Left renal pelvis (tissue), 4 donors: Measurements from ENCODE around the gene HOXC6. TPM values are rescaled to one million over a fixed set of nuclear protein-coding genes. Genes with fewer than 3 reads are reported as not detected.
"Not testable (repeated sequence)": the region's sequence is repeated elsewhere in the genome, so short reads cannot be mapped to it uniquely, and the experiment has no call there.

ENCODE experiments used
- DNase-seq, 4 donors: peaks; one replicate each; pipeline ENCODE4 v3.0.0-alpha.2; 2013; ENCODE audit warnings: low read depth in 4 of 4, low spot score in 3 of 4
- polyA plus RNA-seq, 4 donors: library from polyadenylated mRNA; unstranded; fragments of 120-200 nt; gene quantifications; one replicate each; pipeline ENCODE4 v1.2.1, GENCODE V29; 2013; ENCODE audit not compliant: insufficient read length in 4 of 4

HOXC6 gene
- polyA plus RNA-seq, 4 donors, result 32.8 to 90.5 (median 41.9) TPM

DNA sequence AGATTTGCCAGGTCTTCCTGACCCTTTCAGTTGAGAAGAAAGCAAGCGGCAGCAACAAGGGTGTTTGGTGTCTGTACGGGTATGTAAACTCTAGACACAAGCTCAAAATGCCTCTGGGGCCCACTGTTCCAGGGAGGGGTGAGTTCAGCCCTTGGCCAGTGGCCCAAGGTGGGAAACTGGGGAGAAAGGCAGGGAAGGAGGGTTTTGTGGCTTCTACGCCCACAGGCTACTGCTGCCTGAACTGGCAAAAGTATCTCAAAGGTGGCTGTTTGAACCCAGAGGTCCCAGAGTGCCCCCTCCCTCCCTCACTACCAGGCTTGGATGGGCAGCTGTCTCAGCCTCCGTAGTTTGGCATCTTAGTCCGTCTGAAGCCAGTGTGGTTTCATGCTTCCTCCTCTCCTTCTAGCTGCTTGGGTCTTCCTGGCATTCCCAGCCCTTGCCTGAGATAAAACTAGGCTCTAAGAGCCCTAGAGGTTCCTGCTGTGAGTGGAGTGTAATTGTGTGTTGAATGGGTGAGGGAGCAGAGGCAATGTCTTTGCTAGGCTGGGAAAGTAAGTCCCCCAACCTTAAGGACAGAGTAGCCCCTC is 10.1 kb downstream of the HOXC6 start:
- DNase-seq, result no peak

DNA sequence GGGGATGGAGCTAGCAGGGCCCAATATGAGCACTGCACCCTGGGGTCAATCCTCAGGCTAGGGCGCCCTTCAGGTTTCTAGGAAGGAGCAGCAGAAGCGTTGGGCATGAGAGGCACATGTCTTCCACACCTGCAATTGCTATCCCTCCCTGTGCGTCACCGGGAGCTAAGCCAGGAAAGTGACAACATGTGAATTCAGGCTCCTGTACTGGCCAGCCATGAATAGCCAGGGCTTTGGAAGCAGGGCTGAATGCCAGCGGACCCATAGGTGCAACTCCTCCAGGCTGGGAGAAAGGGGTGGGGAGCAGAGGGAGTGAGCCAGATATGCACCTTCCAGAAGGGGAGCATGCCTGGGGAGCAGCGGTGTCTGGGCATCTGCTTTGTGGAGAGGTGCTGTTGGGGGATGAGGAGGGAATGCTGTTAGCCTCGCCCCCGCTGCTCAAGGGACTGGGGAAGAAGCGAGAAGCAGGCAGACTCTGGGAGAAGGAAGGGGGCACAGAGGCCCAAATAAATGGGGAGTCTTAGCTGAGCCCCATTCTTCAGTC is 10.7 kb downstream of the HOXC6 start:
- no peak for DNase-seq

DNA sequence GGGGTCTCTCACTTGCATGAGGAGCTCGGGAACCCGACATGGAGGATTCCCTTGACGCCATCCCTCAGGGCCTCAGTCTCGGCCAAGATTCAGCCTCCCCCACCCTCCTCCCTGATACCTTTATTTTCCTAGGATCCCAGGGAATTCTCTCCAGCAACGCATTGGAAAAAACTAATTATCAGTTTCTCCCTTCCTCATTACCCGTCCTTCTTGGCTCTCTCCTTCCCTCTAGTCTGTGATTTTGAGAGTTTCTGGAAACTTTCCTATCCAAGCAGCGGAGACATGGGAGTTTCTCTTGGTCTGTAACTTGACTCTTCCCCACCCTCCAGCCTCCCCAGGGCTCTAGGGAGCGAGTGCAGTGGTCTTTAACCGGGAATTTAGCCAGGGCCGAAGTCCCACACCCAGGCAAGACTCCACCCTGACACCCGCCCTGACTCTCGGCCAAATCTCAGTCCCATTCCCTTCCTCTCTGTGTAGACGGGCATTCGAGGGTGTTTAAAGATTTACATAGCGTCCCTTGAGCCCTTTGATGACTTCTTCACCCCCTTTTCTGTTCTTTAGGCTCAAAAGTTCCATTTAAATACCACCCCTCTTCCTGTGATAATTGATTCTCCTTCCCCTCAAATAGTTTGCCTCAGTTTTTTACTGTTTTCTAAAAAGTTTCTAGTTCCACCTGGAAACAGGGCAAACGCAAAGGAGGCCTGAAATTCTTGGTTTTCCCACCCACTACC is 11.3 kb downstream of the HOXC6 start:
- no peak for DNase-seq

DNA sequence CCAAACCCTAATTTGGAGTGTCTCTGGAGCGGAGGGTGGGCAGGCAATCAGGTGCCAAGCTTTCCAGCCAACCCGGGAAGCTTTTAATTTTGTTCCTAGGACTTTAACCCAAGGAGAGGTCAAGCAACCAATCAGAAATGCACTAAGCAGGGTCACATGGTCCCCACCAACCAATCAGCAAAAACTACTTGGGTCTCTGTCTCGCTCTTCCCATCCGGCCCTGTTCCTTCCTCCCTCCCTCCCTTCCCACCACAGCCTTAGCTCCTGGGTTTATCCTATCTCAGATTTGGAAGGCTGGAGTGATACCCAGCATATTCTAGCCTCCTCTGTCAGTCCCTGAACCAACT is 11.9 kb downstream of the HOXC6 start:
- no peak for DNase-seq

DNA sequence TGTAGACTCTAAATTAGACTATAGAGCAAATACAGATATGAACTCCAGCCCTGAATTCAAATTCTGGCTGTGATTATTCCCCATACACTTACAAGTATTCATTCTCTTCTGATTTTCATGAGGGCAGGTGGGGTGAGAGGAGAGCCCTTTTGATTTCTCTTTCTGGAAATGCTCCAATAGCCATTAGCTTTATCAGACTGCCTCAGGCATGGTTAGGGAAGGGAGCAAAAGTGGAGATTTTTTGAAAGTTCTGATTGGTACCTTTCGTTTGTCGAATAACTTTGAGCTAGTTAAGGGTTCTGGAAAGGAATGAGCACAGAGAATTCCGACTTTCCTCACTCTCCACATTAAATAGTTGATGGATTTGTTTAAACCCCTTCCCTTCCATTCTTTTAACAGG is 12.4 kb downstream of the HOXC6 start:
- DNase-seq, result no peak

DNA sequence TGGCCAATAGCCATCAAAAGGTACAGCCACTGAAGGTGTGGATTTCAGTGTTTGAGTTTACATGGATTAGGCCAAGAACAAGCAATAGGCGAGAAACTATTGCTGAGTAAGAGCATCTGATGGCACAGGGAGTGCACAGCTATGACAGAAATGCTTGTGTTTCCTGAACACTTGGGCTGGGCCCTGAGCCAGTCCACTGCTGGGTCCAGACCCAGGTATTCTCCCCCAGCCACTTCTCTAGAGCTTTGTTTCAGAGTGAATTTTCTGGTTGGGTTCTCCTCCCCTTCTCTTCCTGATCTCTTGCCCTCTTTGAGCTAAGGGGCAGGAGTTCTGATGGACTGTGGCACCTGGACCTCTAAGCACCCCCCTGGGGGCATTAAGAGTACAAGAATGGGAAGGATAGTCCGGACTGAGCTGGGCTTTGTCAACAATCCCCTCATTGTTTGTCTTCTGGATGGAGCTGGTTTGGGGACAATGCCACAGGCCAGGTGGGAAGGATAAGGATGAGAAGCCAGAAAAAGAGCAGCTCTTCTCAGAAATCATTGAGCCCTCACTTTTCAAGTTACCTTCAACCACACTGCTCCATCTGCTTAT is 13.0 kb downstream of the HOXC6 start:
- no peak for DNase-seq

DNA sequence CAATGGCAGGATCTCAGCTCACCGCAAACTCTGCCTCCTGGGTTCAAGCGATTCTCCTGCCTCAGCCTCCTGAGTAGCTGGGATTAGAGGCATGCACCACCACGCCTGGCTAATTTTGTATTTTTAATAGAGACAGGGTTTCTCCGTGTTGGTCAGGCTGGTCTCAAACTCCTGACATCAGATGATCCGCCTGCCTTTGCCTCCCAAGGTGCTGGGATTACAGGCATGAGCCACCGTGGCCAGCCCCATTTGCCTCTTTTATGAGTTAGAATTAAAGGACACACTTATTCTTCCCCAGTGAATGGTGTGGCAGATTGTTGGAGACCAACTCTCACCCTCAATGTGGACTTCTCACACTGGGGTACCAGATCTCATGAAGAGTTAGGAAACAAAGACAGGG is 13.8 kb downstream of the HOXC6 start:
- not testable (repeated sequence) for DNase-seq

DNA sequence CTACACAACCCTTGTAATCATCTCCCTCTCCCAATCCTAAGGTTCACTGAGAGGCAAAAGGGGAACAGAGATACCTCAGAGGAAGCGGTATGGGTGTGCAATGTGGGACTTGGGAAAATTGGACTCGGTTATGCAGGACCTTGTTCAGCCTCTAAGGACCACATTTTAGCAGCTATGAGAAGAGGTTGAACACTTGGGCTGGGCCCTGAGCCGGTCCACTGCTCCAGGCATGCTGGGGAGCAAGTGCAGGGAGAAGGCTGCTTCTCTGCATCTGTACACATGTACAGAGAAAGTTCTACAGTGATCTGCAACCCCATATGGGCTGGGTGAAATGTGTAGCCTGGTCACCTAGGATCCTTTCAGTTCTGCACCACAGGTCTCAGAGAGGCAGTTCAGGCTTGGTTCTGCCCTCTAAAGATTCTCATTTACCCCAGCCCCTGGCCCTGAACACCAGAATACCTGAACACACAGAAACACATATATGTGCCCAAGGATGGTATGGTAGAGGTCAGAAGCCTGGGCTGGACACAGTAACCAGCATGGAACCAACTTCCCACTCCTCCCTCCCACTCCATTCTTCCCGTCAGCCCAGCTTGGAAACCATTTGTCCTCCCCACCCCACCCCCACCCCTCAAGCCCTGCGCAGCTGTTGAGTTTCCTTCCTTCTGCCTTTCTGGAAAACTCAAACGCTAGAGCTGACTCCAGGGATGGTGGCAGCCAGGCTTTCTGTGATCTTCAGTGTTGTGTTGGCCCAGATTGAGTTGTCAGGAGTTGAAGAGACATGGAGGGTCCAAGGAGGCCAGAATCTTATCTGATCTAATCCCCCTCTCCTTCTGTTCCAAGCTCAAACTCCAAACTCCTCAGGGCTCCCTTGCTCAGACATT is 15.0 kb downstream of the HOXC6 start:
- DNase-seq, result no peak

DNA sequence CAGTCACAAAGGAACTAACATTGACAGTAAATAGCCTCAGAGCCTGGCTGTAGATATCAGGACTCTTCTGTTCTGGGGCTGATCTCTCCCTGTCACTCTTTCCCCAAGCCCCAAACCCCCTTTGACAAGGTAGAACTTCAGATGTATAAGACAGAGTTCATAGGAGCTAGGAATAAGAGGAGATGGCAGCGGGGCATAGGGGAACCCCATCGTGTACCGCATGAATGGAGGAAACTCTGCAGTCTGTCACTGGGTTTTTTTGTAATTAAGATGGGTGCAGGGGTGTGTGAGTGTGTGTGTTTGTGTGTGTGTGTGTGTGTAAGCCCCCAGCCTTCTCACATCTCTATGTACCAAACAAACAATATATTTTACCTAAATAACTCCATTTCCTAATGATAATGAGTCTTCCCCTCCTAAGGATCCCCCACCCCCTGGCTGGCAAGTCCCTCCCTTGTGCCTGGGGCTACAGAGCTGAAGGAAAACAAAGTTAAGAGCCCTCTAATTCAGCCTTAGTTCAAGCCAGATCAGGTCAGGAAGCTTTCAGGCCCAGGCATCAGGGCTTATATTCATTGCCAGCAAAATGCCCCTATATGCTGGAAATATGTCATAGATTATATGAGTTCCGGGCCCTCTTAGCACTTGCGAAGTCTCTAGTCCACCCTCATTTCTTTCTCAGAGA is 16.3 kb downstream of the HOXC6 start:
- no peak for DNase-seq

DNA sequence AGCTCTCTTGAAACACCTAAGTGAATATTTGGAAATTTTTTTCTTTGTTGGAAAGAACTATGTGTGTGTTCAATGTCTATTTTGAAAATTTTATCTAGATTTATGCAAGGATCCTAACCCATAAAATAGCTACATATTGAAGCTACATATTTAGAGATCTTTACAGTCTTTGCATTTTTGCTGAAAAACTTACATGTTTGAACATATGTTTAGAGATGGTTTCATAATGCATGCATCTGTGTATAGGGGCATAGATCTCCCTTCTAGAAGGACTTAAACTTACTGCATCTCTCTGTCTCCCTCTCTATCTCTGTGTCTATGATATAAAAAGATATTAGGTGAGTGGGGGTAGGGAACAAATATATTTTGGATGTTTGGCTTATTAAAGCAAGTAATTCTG is 17.2 kb downstream of the HOXC6 start:
- DNase-seq, result no peak

DNA sequence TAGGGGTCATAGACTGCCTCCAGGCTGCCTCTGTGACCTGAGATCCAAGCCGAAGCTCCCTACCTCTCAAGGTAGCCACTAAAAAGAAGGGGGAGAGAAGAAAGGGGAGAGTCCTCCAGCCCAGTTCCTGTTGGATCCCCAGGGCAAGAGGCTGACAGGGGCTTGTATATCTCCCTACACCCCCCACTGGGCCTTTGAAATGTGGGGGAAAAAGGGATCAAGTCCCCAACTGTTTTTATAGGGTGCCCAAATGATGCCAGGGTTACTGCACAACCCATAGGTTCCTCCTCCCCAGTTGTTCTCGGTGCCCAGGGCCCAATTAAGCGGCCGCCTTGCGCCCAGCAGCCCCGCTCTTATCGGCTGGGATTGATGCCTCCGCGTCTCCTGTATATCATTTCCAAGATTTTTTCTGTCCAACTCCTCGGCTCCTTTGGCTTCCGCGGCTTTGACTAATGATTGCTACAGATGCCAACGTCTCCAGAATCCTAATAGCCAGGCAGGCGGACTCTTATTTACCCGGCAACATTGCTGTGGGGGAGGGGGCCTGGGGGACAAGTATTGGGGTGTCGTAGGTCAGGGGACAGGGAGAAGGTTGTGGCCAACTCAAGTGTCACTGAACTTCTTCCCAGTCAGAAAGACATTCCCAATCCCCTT is 17.8 kb downstream of the HOXC6 start:
- DNase-seq, result no peak

DNA sequence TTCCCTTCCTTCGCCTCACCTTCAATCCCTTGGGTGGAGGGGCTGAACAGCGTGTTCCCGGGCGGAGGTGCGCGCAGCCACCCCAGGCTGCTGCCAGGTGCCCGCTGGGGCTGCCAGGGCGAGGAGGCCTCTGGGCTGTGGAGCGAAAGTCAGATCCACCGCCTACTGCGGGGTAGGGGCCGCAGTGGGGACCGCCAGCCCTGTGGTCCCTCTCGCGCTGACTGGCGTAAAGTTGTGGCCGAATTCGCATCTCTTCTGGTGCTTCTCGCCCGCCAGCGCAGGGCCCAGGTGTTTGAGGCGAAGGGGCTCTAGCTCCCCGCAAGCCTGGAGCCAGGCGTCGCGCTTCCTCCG is 18.5 kb downstream of the HOXC6 start:
- no peak for DNase-seq

DNA sequence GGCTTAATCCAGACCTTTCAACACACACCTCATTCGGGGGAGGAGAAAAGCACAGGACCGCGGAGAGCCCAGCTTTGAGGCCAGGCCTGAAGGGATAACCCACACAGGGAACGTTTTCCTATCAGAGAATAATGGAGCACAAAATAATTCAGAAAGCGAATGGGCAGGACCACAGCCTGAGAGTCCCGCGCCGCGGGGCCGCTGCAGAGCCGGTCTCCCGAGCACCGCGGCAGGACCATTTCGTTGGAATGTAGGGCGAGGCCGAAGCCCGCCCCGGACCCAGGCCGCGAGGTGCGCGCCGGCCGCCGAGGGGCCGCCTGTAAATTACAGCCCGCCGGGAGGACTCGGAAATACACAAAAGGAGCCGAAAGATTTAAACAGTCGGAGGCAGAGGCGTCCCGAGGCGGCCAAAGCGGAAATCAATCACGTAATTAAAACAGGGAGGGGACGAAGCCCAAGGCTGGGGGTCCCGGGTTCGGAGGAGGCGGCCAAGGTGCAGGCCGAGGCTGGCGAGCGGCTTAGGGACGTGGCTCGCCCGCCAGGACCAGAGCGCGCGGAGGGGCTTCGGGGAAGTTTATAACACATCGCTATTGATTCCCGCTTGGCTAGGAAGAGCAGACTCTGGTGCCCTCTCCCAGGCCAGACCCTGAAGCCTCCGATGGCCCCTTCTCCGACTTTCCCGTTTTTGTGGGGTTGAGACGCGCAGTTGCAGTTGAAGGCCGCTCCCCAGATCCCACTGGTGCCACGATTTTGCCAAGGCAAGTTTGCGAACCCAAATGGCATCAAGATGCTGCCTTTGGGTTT is 19.1 kb downstream of the HOXC6 start:
- DNase-seq, result no peak

DNA sequence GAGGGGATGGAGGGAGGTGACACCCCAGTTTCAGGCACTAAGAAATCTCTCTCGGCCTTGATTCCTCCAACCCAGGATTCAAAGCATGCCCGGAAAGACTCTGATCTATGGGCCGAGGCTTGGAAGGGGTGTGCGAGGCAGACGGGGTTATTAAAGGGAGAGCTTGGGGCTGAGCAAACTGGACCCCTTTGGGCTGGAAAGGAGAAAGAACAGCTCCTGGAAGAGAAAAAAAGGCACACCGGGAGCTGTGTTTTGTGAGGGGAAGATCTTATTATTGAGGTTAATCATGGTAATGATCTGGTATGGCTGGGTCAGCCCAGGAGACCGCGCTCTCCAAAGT is 19.7 kb downstream of the HOXC6 start:
- no peak for DNase-seq

DNA sequence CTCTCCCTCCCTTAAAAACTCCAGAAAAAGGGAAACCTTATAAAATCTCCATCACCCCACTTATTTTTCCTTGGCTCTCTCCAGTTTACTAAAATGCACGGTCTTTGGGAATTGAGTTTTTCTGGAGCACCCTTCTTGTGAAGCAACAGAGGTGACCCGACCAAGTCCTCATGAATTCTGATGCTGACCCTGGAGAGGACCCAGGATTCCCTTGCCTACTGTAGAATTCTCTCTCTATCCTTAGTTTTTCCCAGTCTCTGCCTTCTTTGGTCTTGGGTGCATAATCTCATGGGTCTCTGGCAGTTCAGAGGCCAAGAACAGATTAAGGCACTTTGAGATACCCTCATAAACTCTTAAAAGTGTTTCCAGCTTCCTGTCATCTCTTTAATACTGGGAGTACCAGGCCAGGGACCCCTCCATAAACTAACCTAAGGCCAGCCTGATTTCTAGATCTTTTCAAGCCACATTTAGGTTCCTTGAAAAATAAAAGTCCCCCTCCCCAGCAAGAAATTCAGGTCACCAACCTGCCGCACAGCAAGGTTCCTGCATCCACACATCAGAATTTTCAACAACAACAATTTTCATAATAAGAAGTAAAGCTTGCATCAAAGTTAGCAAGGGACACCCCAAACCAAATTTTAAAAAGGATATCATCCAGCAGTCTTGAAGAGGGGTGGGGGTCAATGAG is 20.3 kb downstream of the HOXC6 start:
- DNase-seq, result no peak

DNA sequence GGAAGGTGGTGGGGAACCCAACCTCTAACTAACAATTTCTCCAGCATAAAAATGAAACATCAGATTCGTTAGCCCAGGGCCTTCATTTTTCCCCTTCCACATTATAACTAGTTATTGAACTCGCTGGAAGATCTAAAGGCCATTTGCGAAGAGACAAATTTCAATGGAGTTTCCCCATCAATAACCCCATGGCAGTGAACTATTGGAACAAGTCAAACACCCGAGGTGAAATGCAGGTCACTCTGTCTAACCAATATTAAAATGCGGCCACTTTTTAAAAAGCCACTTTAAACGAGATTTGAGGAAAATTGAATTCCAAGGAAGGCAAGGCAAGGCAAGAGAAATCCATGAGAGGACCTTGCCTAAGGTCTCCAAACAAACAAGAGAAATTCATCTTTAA is 20.9 kb downstream of the HOXC6 start:
- no peak for DNase-seq

DNA sequence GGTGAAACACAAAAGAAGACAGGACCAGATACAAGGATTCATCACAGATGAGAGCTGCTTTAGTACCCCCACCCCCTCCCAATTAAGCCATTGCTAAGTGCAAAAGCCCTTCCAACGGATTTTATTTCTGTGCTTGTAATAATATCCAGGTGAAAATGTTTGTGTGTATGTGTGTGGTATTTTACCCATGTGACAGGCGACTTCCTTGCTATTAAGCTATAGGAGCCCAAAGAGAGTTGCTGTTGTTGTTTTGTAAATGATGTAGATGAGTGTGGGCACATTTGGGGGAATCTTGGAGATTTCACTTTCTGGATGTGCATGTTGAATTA is 22.2 kb downstream of the HOXC6 start:
- no peak for DNase-seq

DNA sequence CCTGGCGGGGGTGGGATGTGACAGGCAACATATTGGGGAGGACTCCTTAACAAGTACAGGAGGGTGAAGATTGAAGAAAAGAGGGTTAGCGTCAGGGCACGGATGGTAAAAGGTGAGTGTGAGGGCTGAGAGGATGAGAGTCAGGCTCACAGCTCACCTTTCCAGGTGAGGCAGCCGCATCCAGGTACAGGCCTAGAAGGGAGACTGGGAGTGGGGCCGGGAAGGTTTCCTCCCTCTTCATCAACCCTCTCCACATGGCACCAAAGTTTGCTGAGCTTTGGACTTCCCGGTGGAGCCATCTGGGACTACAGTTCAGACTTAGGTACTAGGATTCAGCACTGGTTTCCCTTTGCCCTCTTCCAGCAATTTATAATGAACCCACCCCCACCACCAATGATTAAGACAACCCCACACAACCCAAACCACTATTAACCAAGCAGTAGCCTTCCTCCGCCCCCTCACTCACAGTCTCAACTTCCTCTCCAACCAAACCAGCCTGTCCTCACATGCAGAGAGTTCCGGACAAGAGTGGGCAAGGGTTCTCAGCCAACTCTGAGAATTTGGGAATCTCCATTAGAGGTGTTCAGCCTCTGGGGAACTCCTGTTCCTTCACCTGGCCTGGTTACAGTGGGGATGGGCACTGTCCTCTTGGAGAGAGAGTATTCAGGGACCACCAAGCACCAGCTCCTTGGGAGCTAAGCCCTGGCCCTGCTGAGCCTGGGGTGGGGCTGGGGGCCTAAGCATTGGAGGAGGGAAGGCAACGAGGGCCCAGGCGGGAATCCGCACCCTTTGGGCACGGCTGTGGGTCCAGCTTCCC is 23.0 kb downstream of the HOXC6 start:
- no peak for DNase-seq
